Measurements from ENCODE around the gene C4BPB.

DNA sequence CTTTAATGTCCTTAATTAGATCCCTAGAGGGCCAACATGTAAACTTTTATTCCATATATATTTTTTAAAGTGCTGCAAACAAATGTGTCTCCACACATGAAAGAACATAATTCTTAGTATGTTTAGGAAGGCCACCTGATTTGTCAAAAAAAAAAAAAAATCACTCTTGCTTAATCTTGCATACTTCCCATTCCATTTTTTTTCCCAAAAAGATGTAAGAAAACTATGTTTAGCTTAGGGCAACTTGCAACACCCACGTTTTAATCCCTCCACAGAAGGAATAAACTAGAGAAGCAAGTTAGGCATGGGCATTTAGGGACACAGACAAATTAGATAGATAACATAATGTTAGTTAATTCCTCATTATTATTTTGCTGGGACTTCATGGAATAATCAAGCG, 43.2 kb upstream of the C4BPB start:
- TF ChIP-seq POLR2A (IDR thresholded peaks at IDR 0.05): no peak
- TF ChIP-seq, protein P1, sequence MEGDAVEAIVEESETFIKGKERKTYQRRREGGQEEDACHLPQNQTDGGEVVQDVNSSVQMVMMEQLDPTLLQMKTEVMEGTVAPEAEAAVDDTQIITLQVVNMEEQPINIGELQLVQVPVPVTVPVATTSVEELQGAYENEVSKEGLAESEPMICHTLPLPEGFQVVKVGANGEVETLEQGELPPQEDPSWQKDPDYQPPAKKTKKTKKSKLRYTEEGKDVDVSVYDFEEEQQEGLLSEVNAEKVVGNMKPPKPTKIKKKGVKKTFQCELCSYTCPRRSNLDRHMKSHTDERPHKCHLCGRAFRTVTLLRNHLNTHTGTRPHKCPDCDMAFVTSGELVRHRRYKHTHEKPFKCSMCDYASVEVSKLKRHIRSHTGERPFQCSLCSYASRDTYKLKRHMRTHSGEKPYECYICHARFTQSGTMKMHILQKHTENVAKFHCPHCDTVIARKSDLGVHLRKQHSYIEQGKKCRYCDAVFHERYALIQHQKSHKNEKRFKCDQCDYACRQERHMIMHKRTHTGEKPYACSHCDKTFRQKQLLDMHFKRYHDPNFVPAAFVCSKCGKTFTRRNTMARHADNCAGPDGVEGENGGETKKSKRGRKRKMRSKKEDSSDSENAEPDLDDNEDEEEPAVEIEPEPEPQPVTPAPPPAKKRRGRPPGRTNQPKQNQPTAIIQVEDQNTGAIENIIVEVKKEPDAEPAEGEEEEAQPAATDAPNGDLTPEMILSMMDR (IDR thresholded peaks at IDR 0.05): no peak
- no peak for TF ChIP-seq POLR2AphosphoS5 (IDR thresholded peaks at IDR 0.05)
